ENCODE results near the gene ACOXL. TPM values are rescaled to one million over a fixed set of nuclear protein-coding genes. Genes with fewer than 3 reads are reported as not detected.

Gene ACOXL
- total and polyA plus RNA-seq, 10 of the 15 experiments (the other 5 are each of a cell fraction or from before 2014, with no cell fraction given) = 0.05 to 1.3 (median 0.71) TPM

GRCh38 chr2:111055735-111056134 lies 323.4 kb downstream of the ACOXL start:
- no TSS peak for BruUV-seq (replicated peaks)
- no peak for DNase-seq (ENCODE audit: low read depth, low spot score)
- RAD21 ChIA-PET (ENCODE audit: unreplicated experiment) = interaction anchor here (0.6 to 2.9 kb wide), 11 partner anchors 12 to 379 kb away, joined by 3 to 18 read pairs (median 5); partner anchors contain the start of gene BCL2L11
- Histone ChIP-seq H4K20me1 (ENCODE audit: control insufficient read depth, insufficient read depth) (no peaks in the 10 kb centered on the region), H3K4me1 (ENCODE audit: control insufficient read depth, insufficient read depth, low read length) (peaks cover 40% of the 10 kb centered on the region), H3K36me3 (ENCODE audit: control insufficient read depth in 2 of 2, insufficient read depth in 2 of 2, low read length in 1 of 2) (no peaks in the 10 kb centered on the region), H3K4me3 (no peak overlapping the region), H3K9me3 (replicated peaks; ENCODE audit: control insufficient read depth, insufficient read depth, low read length) (peaks cover 11% of the 10 kb centered on the region; the same call in 2 of the 3 replicates), H3K4me2 (ENCODE audit: control insufficient read depth, insufficient read depth) (peak overlapping the region; percentile 50; the same call in 1 of the 2 replicates), H3K9ac (ENCODE audit: control insufficient read depth, insufficient read depth, low read length) (no peak overlapping the region), H2AFZ (ENCODE audit: control insufficient read depth, low read depth, low read length) (no peak overlapping the region), H3K27ac (ENCODE audit: control insufficient read depth, insufficient read depth) (no peak overlapping the region), H3K27me3 (replicated peaks in 1 of 2; ENCODE audit: control insufficient read depth in 2 of 2, insufficient read depth in 2 of 2, low read length in 1 of 2) (peaks cover 0 to 18% of the 10 kb centered on the region in 2 experiments; a peak in 2 of 4 replicates), H3K79me2 (ENCODE audit: control insufficient read depth, insufficient read depth, low read length) (no peaks in the 10 kb centered on the region)
- CTCF ChIA-PET = interaction anchor here (0.7 to 2.4 kb wide), 10 partner anchors 15 to 244 kb away, joined by 3 to 13 read pairs (median 3); no protein-coding TSS in a partner anchor
- in situ Hi-C loops (cut with MboI) (no loop called here), intact Hi-C loops (cut with micrococcal nuclease; ENCODE audit: unreplicated experiment) (loop anchor here (2.0 to 10.0 kb wide), 2 partner anchors 19 to 201 kb away; no protein-coding TSS in a partner anchor)
- SMC1A ChIA-PET (ENCODE audit: uncharacterized antibody, unreplicated experiment) = interaction anchor here (0.8 to 5.4 kb wide), 18 partner anchors 11 to 244 kb away, joined by 3 to 18 read pairs (median 4); no protein-coding TSS in a partner anchor
- FAIRE-seq = no peak
- ATAC-seq = no peak
- POLR2A ChIA-PET = interaction anchor here (0.7 to 1.5 kb wide), 2 partner anchors 25 to 38 kb away, joined by 3 to 4 read pairs; no protein-coding TSS in a partner anchor
- 51% methylated on average over 2 of the region's 2 CpGs for WGBS (ENCODE audit: insufficient coverage, insufficient replicate concordance, low lambda C conversion rate, missing lambda C conversion rate)
- TF ChIP-seq HDAC6 (IDR thresholded peaks at IDR 0.05; ENCODE audit: unreplicated experiment) = no peak
- no peak for TF ChIP-seq GATAD2B (conservative IDR thresholded peaks at IDR 0.05; ENCODE audit: low read depth)
- no peak for TF ChIP-seq NFIC (IDR thresholded peaks at IDR 0.05; ENCODE audit: low read depth, low read length)
- TF ChIP-seq IRF4 (IDR thresholded peaks at IDR 0.05; ENCODE audit: low read depth, low read length) = no peak
- TF ChIP-seq ZZZ3 (IDR thresholded peaks at IDR 0.05; ENCODE audit: control insufficient read depth, insufficient read length, low read depth) = no peak
- no peak for TF ChIP-seq POLR2A (IDR thresholded peaks at IDR 0.05; ENCODE audit: low read depth, low read length)
- no peak for TF ChIP-seq RBBP5 (conservative IDR thresholded peaks at IDR 0.05)
- TF ChIP-seq YY1 (IDR thresholded peaks at IDR 0.05; ENCODE audit: low read depth, low read length) = no peak
- no peak for TF ChIP-seq ZNF274 (IDR thresholded peaks at IDR 0.05; ENCODE audit: insufficient read depth, insufficient read length)
- TF ChIP-seq CREM (IDR thresholded peaks at IDR 0.05; ENCODE audit: low read depth) = no peak
- TF ChIP-seq, protein P1, sequence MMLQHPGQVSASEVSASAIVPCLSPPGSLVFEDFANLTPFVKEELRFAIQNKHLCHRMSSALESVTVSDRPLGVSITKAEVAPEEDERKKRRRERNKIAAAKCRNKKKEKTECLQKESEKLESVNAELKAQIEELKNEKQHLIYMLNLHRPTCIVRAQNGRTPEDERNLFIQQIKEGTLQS (IDR thresholded peaks at IDR 0.05; ENCODE audit: borderline replicate concordance, extremely low read depth, low read depth, low read length) = no peak
- TF ChIP-seq ZNF687 (IDR thresholded peaks at IDR 0.05) = no peak
- TF ChIP-seq, protein P2, sequence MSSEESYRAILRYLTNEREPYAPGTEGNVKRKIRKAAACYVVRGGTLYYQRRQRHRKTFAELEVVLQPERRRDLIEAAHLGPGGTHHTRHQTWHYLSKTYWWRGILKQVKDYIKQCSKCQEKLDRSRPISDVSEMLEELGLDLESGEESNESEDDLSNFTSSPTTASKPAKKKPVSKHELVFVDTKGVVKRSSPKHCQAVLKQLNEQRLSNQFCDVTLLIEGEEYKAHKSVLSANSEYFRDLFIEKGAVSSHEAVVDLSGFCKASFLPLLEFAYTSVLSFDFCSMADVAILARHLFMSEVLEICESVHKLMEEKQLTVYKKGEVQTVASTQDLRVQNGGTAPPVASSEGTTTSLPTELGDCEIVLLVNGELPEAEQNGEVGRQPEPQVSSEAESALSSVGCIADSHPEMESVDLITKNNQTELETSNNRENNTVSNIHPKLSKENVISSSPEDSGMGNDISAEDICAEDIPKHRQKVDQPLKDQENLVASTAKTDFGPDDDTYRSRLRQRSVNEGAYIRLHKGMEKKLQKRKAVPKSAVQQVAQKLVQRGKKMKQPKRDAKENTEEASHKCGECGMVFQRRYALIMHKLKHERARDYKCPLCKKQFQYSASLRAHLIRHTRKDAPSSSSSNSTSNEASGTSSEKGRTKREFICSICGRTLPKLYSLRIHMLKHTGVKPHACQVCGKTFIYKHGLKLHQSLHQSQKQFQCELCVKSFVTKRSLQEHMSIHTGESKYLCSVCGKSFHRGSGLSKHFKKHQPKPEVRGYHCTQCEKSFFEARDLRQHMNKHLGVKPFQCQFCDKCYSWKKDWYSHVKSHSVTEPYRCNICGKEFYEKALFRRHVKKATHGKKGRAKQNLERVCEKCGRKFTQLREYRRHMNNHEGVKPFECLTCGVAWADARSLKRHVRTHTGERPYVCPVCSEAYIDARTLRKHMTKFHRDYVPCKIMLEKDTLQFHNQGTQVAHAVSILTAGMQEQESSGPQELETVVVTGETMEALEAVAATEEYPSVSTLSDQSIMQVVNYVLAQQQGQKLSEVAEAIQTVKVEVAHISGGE (CRISPR knock-in tag; IDR thresholded peaks at IDR 0.05) = no peak
- TF ChIP-seq ESRRA (IDR thresholded peaks at IDR 0.05; ENCODE audit: low read length) = no peak

Measured in GM12878 (cell line).